ENCODE data around the gene ZEB2. TPM values are rescaled to one million over a fixed set of nuclear protein-coding genes. Genes with fewer than 3 reads are reported as not detected.

ZEB2 gene
- total RNA-seq, 1 experiment from 2014 or later, result 29.4 TPM

DNA sequence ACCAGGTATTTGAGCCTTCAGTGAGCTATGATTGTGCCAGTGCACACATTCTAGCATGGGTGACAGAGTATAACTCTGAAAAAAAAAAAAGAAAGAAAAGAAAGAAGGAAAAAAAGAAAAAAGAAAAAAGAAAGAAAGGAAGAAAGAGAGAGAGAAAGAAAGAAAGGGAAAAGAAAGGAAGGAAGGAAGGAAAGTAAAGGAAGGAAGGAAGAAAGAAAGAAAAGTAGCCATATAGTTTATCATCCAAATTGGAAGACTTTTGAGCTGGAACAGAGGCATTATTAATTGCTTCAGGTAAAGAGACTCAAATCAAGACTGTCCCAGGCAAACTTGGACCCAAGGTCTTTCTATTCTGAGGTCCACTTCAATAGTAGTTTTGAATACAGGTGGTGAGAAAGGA, 32.9 kb upstream of the ZEB2 start:
- Histone ChIP-seq H3K9me3 (ENCODE audit: low read length) (no peaks in the 10 kb centered on the region), H3K4me2 (ENCODE audit: low read depth, low read length, poor library complexity, severe bottlenecking) (no peak overlapping the region), H3K4me1 (ENCODE audit: low read length) (peaks cover 16% of the 10 kb centered on the region), H4K20me1 (ENCODE audit: insufficient read depth, low read depth, low read length) (no peaks in the 10 kb centered on the region), H3K36me3 (ENCODE audit: insufficient read depth, low read length) (no peaks in the 10 kb centered on the region), H3K4me3 (ENCODE audit: low read length) (no peak overlapping the region), H3K79me2 (ENCODE audit: low read length) (no peaks in the 10 kb centered on the region), H3K9me2 (replicated peaks; ENCODE audit: insufficient read depth, low read length) (no peaks in the 10 kb centered on the region), H2AFZ (ENCODE audit: low read length) (no peak overlapping the region), H3K9ac (ENCODE audit: low read length) (no peak overlapping the region), H3K27me3 (ENCODE audit: low read length) (no peaks in the 10 kb centered on the region), H3K27ac (ENCODE audit: low read length) (no peak overlapping the region)
- DNase-seq, result no peak

GRCh38 chr2:144550911-144551310, 31.0 kb upstream of the ZEB2 start:
- no peak for DNase-seq
- Histone ChIP-seq H3K9me2 (replicated peaks; ENCODE audit: insufficient read depth, low read length) (no peaks in the 10 kb centered on the region), H3K9me3 (ENCODE audit: low read length) (no peaks in the 10 kb centered on the region), H3K4me1 (ENCODE audit: low read length) (peaks cover 16% of the 10 kb centered on the region), H3K4me2 (ENCODE audit: low read depth, low read length, poor library complexity, severe bottlenecking) (no peak overlapping the region), H3K27me3 (ENCODE audit: low read length) (no peaks in the 10 kb centered on the region), H3K4me3 (ENCODE audit: low read length) (no peak overlapping the region), H3K79me2 (ENCODE audit: low read length) (no peaks in the 10 kb centered on the region), H3K9ac (ENCODE audit: low read length) (no peak overlapping the region), H3K27ac (ENCODE audit: low read length) (no peak overlapping the region), H2AFZ (ENCODE audit: low read length) (no peak overlapping the region), H3K36me3 (ENCODE audit: insufficient read depth, low read length) (no peaks in the 10 kb centered on the region), H4K20me1 (ENCODE audit: insufficient read depth, low read depth, low read length) (no peaks in the 10 kb centered on the region)

DNA sequence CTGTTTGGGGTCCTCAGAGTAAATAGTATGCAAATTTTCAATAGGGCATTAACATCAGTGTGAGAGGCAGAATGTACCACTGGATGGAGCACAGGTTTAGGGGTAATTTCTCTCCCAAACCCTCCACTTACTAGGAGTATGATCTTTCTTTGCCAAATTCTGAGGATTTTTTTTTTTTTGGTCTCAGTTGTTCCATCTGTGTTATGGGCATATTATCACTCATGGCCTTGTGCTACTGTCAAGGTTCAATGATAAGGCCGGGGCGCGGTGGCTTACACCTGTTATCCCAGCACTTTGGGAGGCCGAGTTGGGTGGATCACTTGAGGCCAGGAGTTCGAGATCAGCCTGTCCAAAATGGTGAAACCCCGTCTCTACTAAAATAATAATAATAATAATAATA, 30.2 kb upstream of the ZEB2 start:
- H3K4me1 ChIP-seq (ENCODE audit: low read length), result peaks cover 16% of the 10 kb centered on the region
- no peaks in the 10 kb centered on the region for H3K36me3 ChIP-seq (ENCODE audit: insufficient read depth, low read length)
- H2AFZ ChIP-seq (ENCODE audit: low read length), result no peak overlapping the region
- no peaks in the 10 kb centered on the region for H3K27me3 ChIP-seq (ENCODE audit: low read length)
- H3K4me3 ChIP-seq (ENCODE audit: low read length), result no peak overlapping the region
- no peak overlapping the region for H3K27ac ChIP-seq (ENCODE audit: low read length)
- H3K9me2 ChIP-seq (replicated peaks; ENCODE audit: insufficient read depth, low read length), result no peaks in the 10 kb centered on the region
- DNase-seq, result no peak
- H3K79me2 ChIP-seq (ENCODE audit: low read length), result no peaks in the 10 kb centered on the region
- H3K9ac ChIP-seq (ENCODE audit: low read length), result no peak overlapping the region
- H4K20me1 ChIP-seq (ENCODE audit: insufficient read depth, low read depth, low read length), result no peaks in the 10 kb centered on the region
- no peak overlapping the region for H3K4me2 ChIP-seq (ENCODE audit: low read depth, low read length, poor library complexity, severe bottlenecking)
- H3K9me3 ChIP-seq (ENCODE audit: low read length), result no peaks in the 10 kb centered on the region

DNA sequence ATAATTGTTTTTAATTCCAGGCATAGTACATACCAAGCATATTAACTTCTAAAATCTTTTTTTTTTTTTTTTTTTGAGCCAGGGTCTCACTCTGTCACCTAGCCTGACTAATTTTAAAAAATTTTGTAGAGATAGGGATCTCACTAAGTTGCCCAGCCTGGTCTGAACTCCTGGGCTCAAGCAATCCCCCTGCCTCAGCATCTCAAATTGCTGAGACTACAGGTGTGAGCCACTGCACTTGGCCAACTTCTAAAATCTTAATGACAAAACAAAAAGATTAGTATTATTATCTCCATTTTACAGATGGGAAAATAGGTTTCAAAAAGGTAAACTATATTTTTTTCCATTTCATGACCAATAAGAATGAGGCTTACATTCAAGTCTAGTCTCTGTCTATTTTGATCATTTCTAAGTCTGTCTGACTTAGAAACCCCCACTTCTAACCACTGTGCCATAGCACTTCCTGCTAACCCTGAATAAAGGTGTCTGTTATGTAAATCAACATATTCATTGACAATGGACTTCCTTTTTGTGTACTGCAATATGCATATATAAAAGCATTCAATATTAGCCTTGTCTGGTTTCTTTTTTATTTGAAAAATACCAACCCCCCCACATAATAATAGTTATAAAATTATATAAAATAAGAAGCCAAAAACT, 28.7 kb upstream of the ZEB2 start:
- Histone ChIP-seq H2AFZ (ENCODE audit: low read length) (no peak overlapping the region), H3K27me3 (ENCODE audit: low read length) (no peaks in the 10 kb centered on the region), H3K9me3 (ENCODE audit: low read length) (no peaks in the 10 kb centered on the region), H3K4me3 (ENCODE audit: low read length) (no peak overlapping the region), H4K20me1 (ENCODE audit: insufficient read depth, low read depth, low read length) (no peaks in the 10 kb centered on the region), H3K36me3 (ENCODE audit: insufficient read depth, low read length) (no peaks in the 10 kb centered on the region), H3K4me1 (ENCODE audit: low read length) (peaks cover 16% of the 10 kb centered on the region), H3K9ac (ENCODE audit: low read length) (no peak overlapping the region), H3K4me2 (ENCODE audit: low read depth, low read length, poor library complexity, severe bottlenecking) (no peak overlapping the region), H3K9me2 (replicated peaks; ENCODE audit: insufficient read depth, low read length) (no peaks in the 10 kb centered on the region), H3K79me2 (ENCODE audit: low read length) (no peaks in the 10 kb centered on the region), H3K27ac (ENCODE audit: low read length) (no peak overlapping the region)
- DNase-seq, result peak; percentile 70

DNA sequence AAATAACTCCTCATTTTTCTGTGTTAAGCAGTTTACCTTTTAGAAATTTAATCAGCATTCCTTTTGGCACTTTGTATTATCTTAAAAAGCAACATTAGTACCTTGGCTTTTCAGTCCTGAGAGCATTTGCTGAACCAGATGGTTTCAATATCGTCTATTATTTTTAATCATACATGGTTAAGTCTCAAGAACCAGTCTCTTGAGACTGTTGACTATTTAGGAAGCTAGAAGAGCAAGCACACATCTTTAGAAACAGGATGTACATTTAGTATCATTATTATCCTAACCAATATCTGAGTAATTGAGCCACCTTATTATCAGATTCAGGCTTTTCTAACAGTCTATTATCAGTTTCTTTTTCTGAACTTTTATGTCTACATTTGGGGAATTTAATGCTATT, 28.2 kb upstream of the ZEB2 start:
- H3K9ac ChIP-seq (ENCODE audit: low read length), result no peak overlapping the region
- no peaks in the 10 kb centered on the region for H3K36me3 ChIP-seq (ENCODE audit: insufficient read depth, low read length)
- H3K4me3 ChIP-seq (ENCODE audit: low read length), result no peak overlapping the region
- H4K20me1 ChIP-seq (ENCODE audit: insufficient read depth, low read depth, low read length), result no peaks in the 10 kb centered on the region
- H3K9me2 ChIP-seq (replicated peaks; ENCODE audit: insufficient read depth, low read length), result no peaks in the 10 kb centered on the region
- no peak overlapping the region for H3K27ac ChIP-seq (ENCODE audit: low read length)
- no peaks in the 10 kb centered on the region for H3K9me3 ChIP-seq (ENCODE audit: low read length)
- H2AFZ ChIP-seq (ENCODE audit: low read length), result 0 out of 2 replicates have a peak overlapping the region, but pooled peaks have one; percentile 20
- H3K79me2 ChIP-seq (ENCODE audit: low read length), result no peaks in the 10 kb centered on the region
- peaks cover 16% of the 10 kb centered on the region for H3K4me1 ChIP-seq (ENCODE audit: low read length)
- no peak overlapping the region for H3K4me2 ChIP-seq (ENCODE audit: low read depth, low read length, poor library complexity, severe bottlenecking)
- no peaks in the 10 kb centered on the region for H3K27me3 ChIP-seq (ENCODE audit: low read length)
- DNase-seq, result no peak

DNA sequence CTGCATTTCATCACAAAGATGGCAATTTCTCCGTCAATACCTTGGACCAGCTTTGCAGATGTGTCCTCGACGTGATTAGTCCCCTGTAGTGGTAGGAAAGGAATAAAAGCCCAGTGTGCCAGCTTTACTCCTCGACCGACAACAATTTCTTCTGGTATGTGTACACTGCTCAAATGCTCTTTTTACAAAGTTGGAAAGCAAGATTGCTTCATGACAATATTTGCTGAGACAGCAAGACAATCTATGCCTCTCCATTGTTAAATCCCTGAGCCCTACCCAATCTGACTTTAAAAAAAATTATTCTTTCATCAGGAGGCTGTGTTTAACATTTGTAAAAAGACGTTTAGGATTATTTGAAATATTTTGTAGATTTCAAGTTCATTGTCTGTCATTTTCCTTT, 27.6 kb upstream of the ZEB2 start:
- Histone ChIP-seq H2AFZ (ENCODE audit: low read length) (0 out of 2 replicates have a peak overlapping the region, but pooled peaks have one; percentile 20), H3K27me3 (ENCODE audit: low read length) (no peaks in the 10 kb centered on the region), H3K4me2 (ENCODE audit: low read depth, low read length, poor library complexity, severe bottlenecking) (no peak overlapping the region)

DNA sequence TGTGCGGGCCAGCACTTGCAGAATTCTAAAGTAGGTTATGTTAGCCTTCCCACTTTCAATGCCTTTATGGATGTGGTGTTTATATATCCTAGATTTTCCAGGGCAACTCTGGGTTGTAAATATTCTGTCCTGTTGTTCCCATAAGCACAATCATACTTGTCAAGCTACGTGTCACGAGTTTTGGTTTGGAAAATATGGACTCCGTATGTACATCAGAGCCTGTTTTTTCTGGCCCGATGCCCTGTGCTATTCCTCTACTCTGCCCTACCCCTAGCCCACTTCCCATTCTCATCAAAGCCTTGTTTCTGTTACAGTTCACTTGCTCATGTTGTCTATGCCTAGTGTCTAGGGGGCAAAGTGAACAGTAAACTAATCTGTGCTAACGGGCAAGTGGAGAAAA, 27.0 kb upstream of the ZEB2 start:
- H2AFZ ChIP-seq (ENCODE audit: low read length), result no peak overlapping the region

More for the DNA sequence above, 27.6 kb upstream of the ZEB2 start:
- no peak for DNase-seq
- peaks cover 16% of the 10 kb centered on the region for H3K4me1 ChIP-seq (ENCODE audit: low read length)
- H3K9ac ChIP-seq (ENCODE audit: low read length), result no peak overlapping the region
- H3K27ac ChIP-seq (ENCODE audit: low read length), result no peak overlapping the region
- H3K9me2 ChIP-seq (replicated peaks; ENCODE audit: insufficient read depth, low read length), result no peaks in the 10 kb centered on the region
- no peaks in the 10 kb centered on the region for H3K36me3 ChIP-seq (ENCODE audit: insufficient read depth, low read length)
- H3K79me2 ChIP-seq (ENCODE audit: low read length), result no peaks in the 10 kb centered on the region
- H3K9me3 ChIP-seq (ENCODE audit: low read length), result no peaks in the 10 kb centered on the region
- no peaks in the 10 kb centered on the region for H4K20me1 ChIP-seq (ENCODE audit: insufficient read depth, low read depth, low read length)
- no peak overlapping the region for H3K4me3 ChIP-seq (ENCODE audit: low read length)

DNA sequence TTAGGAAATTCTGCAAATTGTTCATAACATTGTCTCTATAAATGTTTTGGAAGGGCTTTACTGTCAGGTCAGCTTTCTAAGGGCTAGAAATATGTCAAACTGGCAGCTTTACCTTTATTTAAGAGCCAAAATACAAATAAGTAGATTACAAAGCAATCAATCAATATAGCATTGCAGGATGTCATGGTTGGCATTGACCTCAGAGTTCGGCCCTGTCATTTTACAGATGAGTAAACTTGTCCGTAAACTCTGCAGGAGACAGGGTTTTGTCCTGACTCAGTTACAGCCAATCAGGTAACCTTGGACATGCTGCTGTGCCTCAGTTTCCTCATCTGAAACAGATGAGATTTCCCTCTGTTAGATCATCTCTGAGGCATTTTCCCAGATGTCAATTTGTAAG, 25.9 kb upstream of the ZEB2 start:
- Histone ChIP-seq H3K4me3 (ENCODE audit: low read length) (no peak overlapping the region), H4K20me1 (ENCODE audit: insufficient read depth, low read depth, low read length) (no peaks in the 10 kb centered on the region), H3K4me2 (ENCODE audit: low read depth, low read length, poor library complexity, severe bottlenecking) (no peak overlapping the region), H3K9me3 (ENCODE audit: low read length) (no peaks in the 10 kb centered on the region), H3K9me2 (replicated peaks; ENCODE audit: insufficient read depth, low read length) (no peaks in the 10 kb centered on the region), H3K27ac (ENCODE audit: low read length) (no peak overlapping the region), H3K36me3 (ENCODE audit: insufficient read depth, low read length) (no peaks in the 10 kb centered on the region), H3K79me2 (ENCODE audit: low read length) (no peaks in the 10 kb centered on the region), H3K9ac (ENCODE audit: low read length) (no peak overlapping the region), H2AFZ (ENCODE audit: low read length) (no peak overlapping the region), H3K27me3 (ENCODE audit: low read length) (no peaks in the 10 kb centered on the region), H3K4me1 (ENCODE audit: low read length) (peaks cover 16% of the 10 kb centered on the region)
- DNase-seq, result no peak

More for the DNA sequence above, 27.0 kb upstream of the ZEB2 start:
- Histone ChIP-seq H3K4me3 (ENCODE audit: low read length) (no peak overlapping the region), H3K4me1 (ENCODE audit: low read length) (peaks cover 16% of the 10 kb centered on the region), H3K4me2 (ENCODE audit: low read depth, low read length, poor library complexity, severe bottlenecking) (no peak overlapping the region), H4K20me1 (ENCODE audit: insufficient read depth, low read depth, low read length) (no peaks in the 10 kb centered on the region), H3K9me2 (replicated peaks; ENCODE audit: insufficient read depth, low read length) (no peaks in the 10 kb centered on the region), H3K36me3 (ENCODE audit: insufficient read depth, low read length) (no peaks in the 10 kb centered on the region), H3K9ac (ENCODE audit: low read length) (no peak overlapping the region), H3K27ac (ENCODE audit: low read length) (no peak overlapping the region), H3K27me3 (ENCODE audit: low read length) (no peaks in the 10 kb centered on the region), H3K79me2 (ENCODE audit: low read length) (no peaks in the 10 kb centered on the region), H3K9me3 (ENCODE audit: low read length) (no peaks in the 10 kb centered on the region)
- DNase-seq, result no peak

Data from Karpas-422 (cell line).